ENCODE data around the gene KRTAP5-9. TPM values are rescaled to one million over a fixed set of nuclear protein-coding genes. Genes with fewer than 3 reads are reported as not detected.

Gene KRTAP5-9
- total and polyA plus RNA-seq, 4 donors: 0.06 TPM; not detected in 3

GRCh38 chr11:71542879-71543777 is 5.1 kb upstream of the KRTAP5-9 start:
- Histone ChIP-seq H3K9me3 (ENCODE audit: control insufficient read depth in 4 of 4, low read length in 3 of 4) (no peaks in the 10 kb centered on the region), H3K27ac (ENCODE audit: low read depth in 1 of 2, low read length in 2 of 2) (no peak overlapping the region), H3K36me3 (ENCODE audit: control insufficient read depth in 4 of 4, insufficient read depth in 3 of 4, low read depth in 1 of 4, low read length in 3 of 4) (no peaks in the 10 kb centered on the region), H3K4me3 (ENCODE audit: low read depth in 1 of 3, low read length in 3 of 3) (no peak overlapping the region), H3K9ac (ENCODE audit: low read depth in 1 of 2, low read length in 2 of 2) (no peak overlapping the region), H3K27me3 (ENCODE audit: control insufficient read depth in 4 of 4, insufficient read depth in 4 of 4, low read length in 3 of 4) (no peaks in the 10 kb centered on the region), H3K4me1 (ENCODE audit: control insufficient read depth in 4 of 4, insufficient read depth in 4 of 4, low read length in 3 of 4) (no peaks in the 10 kb centered on the region)
- no peak for TF ChIP-seq YY1 (IDR thresholded peaks at IDR 0.05)
- no peak for TF ChIP-seq HNF4G (IDR thresholded peaks at IDR 0.05)
- TF ChIP-seq EGR1 (IDR thresholded peaks at IDR 0.05; ENCODE audit: low read depth in 2 of 2): no peak
- TF ChIP-seq FOXA2 (IDR thresholded peaks at IDR 0.05): no peak
- TF ChIP-seq JUND (IDR thresholded peaks at IDR 0.05): no peak
- TF ChIP-seq SP1 (IDR thresholded peaks at IDR 0.05): no peak
- no peak for TF ChIP-seq RAD21 (IDR thresholded peaks at IDR 0.05)
- no peak for TF ChIP-seq HNF4A (conservative IDR thresholded peaks at IDR 0.05)
- no peak for TF ChIP-seq RXRA (IDR thresholded peaks at IDR 0.05)
- TF ChIP-seq FOXA1 (IDR thresholded peaks at IDR 0.05): no peak
- no peak for TF ChIP-seq REST (IDR thresholded peaks at IDR 0.05)
- no peak for TF ChIP-seq GABPA (IDR thresholded peaks at IDR 0.05 in 1 of 2, conservative IDR thresholded peaks at IDR 0.05 in 1 of 2)
- TF ChIP-seq ZBTB33 (IDR thresholded peaks at IDR 0.05): no peak
- no peak for TF ChIP-seq TAF1 (conservative IDR thresholded peaks at IDR 0.05)
- TF ChIP-seq NR2F2 (IDR thresholded peaks at IDR 0.05): no peak
- TF ChIP-seq CTCF (IDR thresholded peaks at IDR 0.05; ENCODE audit: low read depth, low read length, missing input control): no peak
- no peak for TF ChIP-seq MAX (IDR thresholded peaks at IDR 0.05)
- TF ChIP-seq ATF3 (IDR thresholded peaks at IDR 0.05): no peak
- no peak for DNase-seq (ENCODE audit: low spot score)
- 88% methylated on average over 15 of the region's 15 CpGs for WGBS

Data from liver (tissue), 9 donors.